Stimulated activated CD8-positive, alpha-beta memory T cell treated with anti-CD3 and anti-CD28 coated beads, Interleukin-4, amount 100 ng/mL, for 4 hours (primary cell): Measurements from ENCODE around the gene SLC24A3.
"Not testable (repeated sequence)": the region's sequence is repeated elsewhere in the genome, so short reads cannot be mapped to it uniquely, and the experiment has no call there.

Experiments
- DNase-seq, 2 donors: peaks; one replicate each; pipeline ENCODE4 v3.0.0-alpha.2; 2020; ENCODE audit warnings: low read depth in 2 of 2, low spot score in 1 of 2

Gene SLC24A3

GRCh38 chr20:19727251-19727847, 514.9 kb downstream of the SLC24A3 start:
- no peak for DNase-seq

- DNase-seq, result no peak
Measured at GRCh38 chr20:19729672-19730071, 517.2 kb downstream of the SLC24A3 start.

- no peak for DNase-seq
Measured at GRCh38 chr20:19730706-19731105, 518.3 kb downstream of the SLC24A3 start.

GRCh38 chr20:19734811-19735210, 522.4 kb downstream of the SLC24A3 start:
- DNase-seq, result no peak

GRCh38 chr20:19735446-19735845, 523.0 kb downstream of the SLC24A3 start:
- DNase-seq, result no peak

GRCh38 chr20:19737025-19737424, 524.6 kb downstream of the SLC24A3 start:
- no peak for DNase-seq

GRCh38 chr20:19738951-19739350, 526.5 kb downstream of the SLC24A3 start:
- no peak for DNase-seq

GRCh38 chr20:19739351-19739750, 526.9 kb downstream of the SLC24A3 start:
- DNase-seq, result no peak

GRCh38 chr20:19740512-19740911, 528.1 kb downstream of the SLC24A3 start:
- DNase-seq, result no peak

GRCh38 chr20:19741924-19742323, 529.5 kb downstream of the SLC24A3 start:
- no peak for DNase-seq

- no peak for DNase-seq
Measured at GRCh38 chr20:19742974-19743639, 530.7 kb downstream of the SLC24A3 start.

- no peak for DNase-seq
Measured at GRCh38 chr20:19743640-19743995, 531.2 kb downstream of the SLC24A3 start.

GRCh38 chr20:19745106-19745505, 532.7 kb downstream of the SLC24A3 start:
- DNase-seq, result no peak

GRCh38 chr20:19745584-19745983, 533.1 kb downstream of the SLC24A3 start:
- DNase-seq, result no peak

GRCh38 chr20:19746396-19746795, 534.0 kb downstream of the SLC24A3 start:
- no peak for DNase-seq

- no peak for DNase-seq
Measured at GRCh38 chr20:19747903-19748302, 535.5 kb downstream of the SLC24A3 start.

GRCh38 chr20:19748681-19749080, 536.2 kb downstream of the SLC24A3 start:
- DNase-seq, result no peak

GRCh38 chr20:19749618-19750071, 537.2 kb downstream of the SLC24A3 start:
- DNase-seq, result no peak

- DNase-seq, result no peak
Measured at GRCh38 chr20:19750101-19750606, 537.7 kb downstream of the SLC24A3 start.

- no peak for DNase-seq
Measured at GRCh38 chr20:19750907-19751636, 538.6 kb downstream of the SLC24A3 start.

- not testable (repeated sequence) for DNase-seq
Measured at GRCh38 chr20:19754201-19754600, 541.8 kb downstream of the SLC24A3 start.
